HG03103 (cell line): ENCODE data around the gene CSMD2.

Source experiments
- ATAC-seq: cut with Tn5 transposase; IDR thresholded peaks from one replicate; pipeline ENCODE4 v1.9.1; 2021; ENCODE audit warnings: low read depth; ENCODE audit not compliant: unreplicated experiment

The CSMD2 gene

GRCh38 chr1:33482412-33482811 lies 682.6 kb downstream of the CSMD2 start:
- ATAC-seq = no peak

GRCh38 chr1:33477451-33477850 lies 687.6 kb downstream of the CSMD2 start:
- no peak for ATAC-seq

GRCh38 chr1:33473900-33474299 lies 691.1 kb downstream of the CSMD2 start:
- ATAC-seq = no peak

- peak; percentile 77 for ATAC-seq
Observed at GRCh38 chr1:33472269-33472980, 692.6 kb downstream of the CSMD2 start, which contains the start of gene ZSCAN20. TSS of gene ZSCAN20 (plus strand) at chr1:33472645. CDS start at chr1:33479289, 6,644 bp downstream.

- ATAC-seq = no peak
Observed at GRCh38 chr1:33471416-33471815, 693.6 kb downstream of the CSMD2 start.

GRCh38 chr1:33470495-33471012 lies 694.5 kb downstream of the CSMD2 start:
- no peak for ATAC-seq

GRCh38 chr1:33469691-33470090 lies 695.3 kb downstream of the CSMD2 start:
- no peak for ATAC-seq

- no peak for ATAC-seq
Observed at GRCh38 chr1:33468967-33469366, 696.1 kb downstream of the CSMD2 start.

- no peak for ATAC-seq
Observed at GRCh38 chr1:33468531-33468930, 696.5 kb downstream of the CSMD2 start.

- no peak for ATAC-seq
Observed at GRCh38 chr1:33468011-33468410, 697.0 kb downstream of the CSMD2 start.

- ATAC-seq = no peak
Observed at GRCh38 chr1:33466159-33466558, 698.9 kb downstream of the CSMD2 start.

GRCh38 chr1:33465316-33465715 lies 699.7 kb downstream of the CSMD2 start:
- no peak for ATAC-seq

- ATAC-seq = no peak
Observed at GRCh38 chr1:33464552-33464951, 700.5 kb downstream of the CSMD2 start.
